Spleen (tissue), 11 donors: Measurements from ENCODE around the gene SLC13A5. TPM values are rescaled to one million over a fixed set of nuclear protein-coding genes. Genes with fewer than 3 reads are reported as not detected.

ENCODE experiments used
- DNase-seq: peaks from one replicate; pipeline ENCODE4 v3.0.0-alpha.2; 2020
- H3K27ac ChIP-seq, 8 donors: fragments of 200-600 bp; sonication (generic) in 7 of 8; 1 replicate in 4 of 8; 2 replicates in 4 of 8; pipeline versions ENCODE4 v1.5.0 to v1.8.0; 2016 to 2021; ENCODE audit warnings: inconsistent platforms in 4 of 8, mild to moderate bottlenecking in 4 of 8, moderate library complexity in 1 of 8
- H3K27me3 ChIP-seq, 7 donors: fragments of 200-600 bp; sonication (generic) in 6 of 7; replicated peaks in 1 of 7; 1 replicate in 4 of 7; 2 replicates in 3 of 7; pipeline versions ENCODE4 v1.5.0 to v1.8.0; 2016 to 2021; ENCODE audit warnings: inconsistent platforms in 3 of 7, mild to moderate bottlenecking in 1 of 7
- H3K36me3 ChIP-seq, 6 donors: fragments of 200-600 bp; sonication (generic) in 5 of 6; 1 replicate in 4 of 6; 2 replicates in 2 of 6; pipeline versions ENCODE4 v1.5.0 to v1.8.0; 2016 to 2021; ENCODE audit warnings: inconsistent platforms in 2 of 6
- H3K4me1 ChIP-seq, 6 donors: fragments of 200-600 bp; sonication (generic) in 5 of 6; 1 replicate in 3 of 6; 2 replicates in 3 of 6; pipeline versions ENCODE4 v1.5.0 to v1.8.0; 2016 to 2021; ENCODE audit warnings: inconsistent platforms in 3 of 6
- H3K4me3 ChIP-seq, 8 donors: fragments of 200-600 bp; sonication (generic) in 7 of 8; 1 replicate in 4 of 8; 2 replicates in 4 of 8; pipeline versions ENCODE4 v1.5.0 to v1.8.0; 2016 to 2021; ENCODE audit warnings: inconsistent platforms in 4 of 8, mild to moderate bottlenecking in 4 of 8, moderate library complexity in 2 of 8
- H3K9me3 ChIP-seq, 8 donors: fragments of 200-600 bp; sonication (generic) in 7 of 8; 1 replicate in 4 of 8; 2 replicates in 4 of 8; pipeline versions ENCODE4 v1.5.0 to v1.8.0; 2016 to 2021; ENCODE audit warnings: inconsistent platforms in 4 of 8
- CTCF ChIP-seq, 11 experiments: fragments of 200-600 bp in 7 of 11; fragments of 450-650 bp in 4 of 11; sonication (generic) in 4 of 11; IDR thresholded peaks in 8 of 11; conservative IDR thresholded peaks in 3 of 11; 1 replicate in 7 of 11; 2 replicates in 4 of 11; pipeline versions ENCODE4 v1.4.0 to v1.8.0; 2016 to 2021; ENCODE audit warnings: antibody characterized with exemption in 11 of 11, inconsistent platforms in 4 of 11, mild to moderate bottlenecking in 1 of 11
- POLR2A ChIP-seq, 3 donors: fragments of 450-650 bp; IDR thresholded peaks; one replicate each; pipeline ENCODE4 v1.5.1; 2017; ENCODE audit warnings: antibody characterized with exemption in 3 of 3, mild to moderate bottlenecking in 1 of 3
- POLR2AphosphoS5 ChIP-seq, 3 donors: sonication (generic); formaldehyde crosslinking; IDR thresholded peaks; one replicate each; pipeline ENCODE4 v1.5.1; 2017; ENCODE audit warnings: antibody characterized with exemption in 3 of 3
- WGBS, 5 donors: extraction: QIAGEN DNeasy Blood & Tissue Kit in 3 of 5; methylation state at CpG; one replicate each; pipeline versions ENCODE4 v1.1.5 to v1.1.7; 2013 to 2018; 5-methylcytosine and 5-hydroxymethylcytosine counted together
- intact Hi-C: fragments of 100-400 bp; cut with DNase I; formaldehyde crosslinking; loops from one replicate; pipeline ENCODE4 v1.15.0; 2023; ENCODE audit warnings: low total_unique reads
- polyA plus RNA-seq, 3 donors: library from polyadenylated mRNA; stranded (reverse); fragments of 200-250 nt; gene quantifications; one replicate each; pipeline ENCODE4 v1.2.1, GENCODE V29; 2013
- total RNA-seq, 7 donors: library from RNA; depleted of rRNA in 3 of 7; stranded (reverse); fragments of >200 nt in 3 of 7; fragmentation: NEBNext Ultra II Directional in 4 of 7; extraction: Animal tissue kit (Norgen Biotek cat#: 25700) in 4 of 7; gene quantifications; one replicate each; pipeline versions ENCODE4 v1.1.0 to v1.2.1, GENCODE V29; 2016 to 2021
- donor health status: healthy with polysubstance abuse.
- donor health status: DM: no; HTN: no; CAD: no; lungs with moderate emphysema.
- donor health status: DM: no; HTN: no; CAD: no.
- donor health status: Bipolar disorder and iron deficiency.
- donor health status: healthy.
- donor health status: DM: no; HTN: no; CAD: no.
- donor health status: DM: yes; HTN: yes; CAD: no.

SLC13A5 gene
- total and polyA plus RNA-seq, 10 donors = 1.0 to 18.4 (median 5.4) TPM

GRCh38 chr17:6702567-6703215 lies 10.5 kb downstream of the SLC13A5 start:
- TF ChIP-seq CTCF (IDR thresholded peaks at IDR 0.05 in 8 of 11, conservative IDR thresholded peaks at IDR 0.05 in 3 of 11) (no peak), POLR2A (IDR thresholded peaks at IDR 0.05) (no peak), POLR2AphosphoS5 (IDR thresholded peaks at IDR 0.05) (no peak)
- Histone ChIP-seq H3K4me3 (no peak overlapping the region), H3K36me3 (no peaks in the 10 kb centered on the region), H3K27me3 (peaks cover 0 to 45% (median 0%) of the 10 kb centered on the region in 7 donors), H3K4me1 (peaks cover 0 to 8% (median 3%) of the 10 kb centered on the region in 6 donors), H3K27ac (no peak overlapping the region), H3K9me3 (no peaks in the 10 kb centered on the region)
- 79 to 92% (median 88%) methylated on average over 4 to 16 of the region's 16 CpGs for WGBS, 5 donors
- DNase-seq = no peak
- intact Hi-C loops = no loop called here

GRCh38 chr17:6701719-6702118 lies 11.4 kb downstream of the SLC13A5 start:
- intact Hi-C loops = no loop called here
- no peaks in the 10 kb centered on the region for H3K9me3 ChIP-seq
- no peak for TF ChIP-seq POLR2AphosphoS5 (IDR thresholded peaks at IDR 0.05)
- TF ChIP-seq CTCF (IDR thresholded peaks at IDR 0.05 in 8 of 11, conservative IDR thresholded peaks at IDR 0.05 in 3 of 11) = peak in 5 of 11 experiments; percentile 46 to 57 (median 53)
- no peak for TF ChIP-seq POLR2A (IDR thresholded peaks at IDR 0.05)
- peaks cover 0 to 36% (median 0%) of the 10 kb centered on the region in 7 donors for H3K27me3 ChIP-seq
- H3K27ac ChIP-seq = no peak overlapping the region
- 13 to 21% (median 14%) methylated on average over 11 of the region's 11 CpGs for WGBS, 5 donors
- H3K4me1 ChIP-seq = peaks cover 0 to 8% (median 3%) of the 10 kb centered on the region in 6 donors
- no peaks in the 10 kb centered on the region for H3K36me3 ChIP-seq
- H3K4me3 ChIP-seq = no peak overlapping the region
- DNase-seq = no peak

- TF ChIP-seq CTCF (IDR thresholded peaks at IDR 0.05 in 8 of 11, conservative IDR thresholded peaks at IDR 0.05 in 3 of 11) (no peak), POLR2AphosphoS5 (IDR thresholded peaks at IDR 0.05) (no peak)
- no peaks in the 10 kb centered on the region for H3K36me3 ChIP-seq
- H3K27ac ChIP-seq = no peak overlapping the region
- H3K27me3 ChIP-seq = peaks cover 0 to 30% (median 0%) of the 10 kb centered on the region in 7 donors
- 72 to 82% (median 75%) methylated on average over 5 to 8 of the region's 8 CpGs for WGBS, 5 donors
- peaks cover 0 to 8% (median 3%) of the 10 kb centered on the region in 6 donors for H3K4me1 ChIP-seq
- DNase-seq = no peak
- intact Hi-C loops = no loop called here
- H3K9me3 ChIP-seq = no peaks in the 10 kb centered on the region
- no peak overlapping the region for H3K4me3 ChIP-seq
Observed at GRCh38 chr17:6700948-6701307, 12.2 kb downstream of the SLC13A5 start.

- Histone ChIP-seq H3K4me3 (no peak overlapping the region), H3K27ac (no peak overlapping the region), H3K4me1 (peaks cover 0 to 8% (median 3%) of the 10 kb centered on the region in 6 donors), H3K27me3 (peaks cover 0 to 32% (median 0%) of the 10 kb centered on the region in 7 donors), H3K9me3 (no peaks in the 10 kb centered on the region), H3K36me3 (no peaks in the 10 kb centered on the region)
- TF ChIP-seq CTCF (IDR thresholded peaks at IDR 0.05 in 8 of 11, conservative IDR thresholded peaks at IDR 0.05 in 3 of 11) = no peak
- no peak for TF ChIP-seq POLR2AphosphoS5 (IDR thresholded peaks at IDR 0.05)
- TF ChIP-seq POLR2A (IDR thresholded peaks at IDR 0.05) = no peak
- intact Hi-C loops = no loop called here
- 74 to 86% (median 81%) methylated on average over 14 to 16 of the region's 16 CpGs for WGBS, 5 donors
- no peak for DNase-seq
Observed at GRCh38 chr17:6699997-6700947, 12.9 kb downstream of the SLC13A5 start.
